ENCODE results near the gene CLDN34.

The CLDN34 gene

GRCh38 chrX:10016519-10017132, 49.5 kb downstream of the CLDN34 start:
- DNase-seq (ENCODE audit: low read depth) = no peak

- DNase-seq (ENCODE audit: low read depth) = no peak
These were observed 50.7 kb downstream of the CLDN34 start for GRCh38 chrX:10017872-10018271.
